ENCODE measurements around the gene RPTOR.

GRCh38 chr17:80539022-80539641 is 5.5 kb upstream of the RPTOR start:
- no peak for TF ChIP-seq EZH2 (IDR thresholded peaks at IDR 0.05; ENCODE audit: insufficient read depth, low read length)
- no peak for TF ChIP-seq CTCF (IDR thresholded peaks at IDR 0.05; ENCODE audit: insufficient read depth, low read depth, low read length)
